HG02870 (cell line): ENCODE results near the gene KIF17.

Source experiments
- ATAC-seq: cut with Tn5 transposase; IDR thresholded peaks from one replicate; pipeline ENCODE4 v1.9.1; 2021; ENCODE audit warnings: mild to moderate bottlenecking, moderate library complexity; ENCODE audit not compliant: unreplicated experiment

Gene KIF17

GRCh38 chr1:20711285-20712214, 6.3 kb downstream of the KIF17 start:
- ATAC-seq, result no peak

GRCh38 chr1:20710469-20711284, 7.1 kb downstream of the KIF17 start:
- no peak for ATAC-seq

- no peak for ATAC-seq
Measured at GRCh38 chr1:20709868-20710267, 7.9 kb downstream of the KIF17 start.

GRCh38 chr1:20708891-20709290, 8.9 kb downstream of the KIF17 start:
- ATAC-seq, result no peak

GRCh38 chr1:20708057-20708456, 9.8 kb downstream of the KIF17 start:
- no peak for ATAC-seq

- no peak for ATAC-seq
Measured at GRCh38 chr1:20706841-20707240, 11.0 kb downstream of the KIF17 start.

DNA sequence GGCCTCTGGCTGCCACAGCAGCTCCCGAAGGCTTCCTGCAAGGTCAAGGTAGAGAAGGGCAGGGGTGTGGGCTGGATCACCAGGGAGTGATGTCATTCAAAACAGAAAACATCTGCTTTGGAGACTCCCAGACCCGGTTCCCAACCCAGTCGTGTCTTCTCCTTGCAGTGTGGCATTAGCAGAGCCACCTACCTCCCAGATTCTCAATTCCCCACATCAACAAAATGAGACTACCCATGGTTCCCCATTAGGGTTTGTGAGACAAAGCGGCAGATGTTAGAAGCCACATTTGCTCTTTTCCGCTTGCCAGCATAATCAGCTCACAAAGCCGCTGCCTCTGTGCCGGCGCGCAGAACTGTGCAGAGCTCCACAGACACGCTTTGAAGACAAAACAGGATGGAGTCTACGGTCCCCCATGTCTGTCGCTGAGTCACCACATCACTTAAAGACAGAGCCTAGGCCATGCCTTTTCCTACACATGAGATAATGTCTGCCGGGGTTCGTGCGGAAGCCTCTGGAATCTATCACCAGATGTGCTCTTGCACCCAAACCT, 12.5 kb downstream of the KIF17 start:
- no peak for ATAC-seq

DNA sequence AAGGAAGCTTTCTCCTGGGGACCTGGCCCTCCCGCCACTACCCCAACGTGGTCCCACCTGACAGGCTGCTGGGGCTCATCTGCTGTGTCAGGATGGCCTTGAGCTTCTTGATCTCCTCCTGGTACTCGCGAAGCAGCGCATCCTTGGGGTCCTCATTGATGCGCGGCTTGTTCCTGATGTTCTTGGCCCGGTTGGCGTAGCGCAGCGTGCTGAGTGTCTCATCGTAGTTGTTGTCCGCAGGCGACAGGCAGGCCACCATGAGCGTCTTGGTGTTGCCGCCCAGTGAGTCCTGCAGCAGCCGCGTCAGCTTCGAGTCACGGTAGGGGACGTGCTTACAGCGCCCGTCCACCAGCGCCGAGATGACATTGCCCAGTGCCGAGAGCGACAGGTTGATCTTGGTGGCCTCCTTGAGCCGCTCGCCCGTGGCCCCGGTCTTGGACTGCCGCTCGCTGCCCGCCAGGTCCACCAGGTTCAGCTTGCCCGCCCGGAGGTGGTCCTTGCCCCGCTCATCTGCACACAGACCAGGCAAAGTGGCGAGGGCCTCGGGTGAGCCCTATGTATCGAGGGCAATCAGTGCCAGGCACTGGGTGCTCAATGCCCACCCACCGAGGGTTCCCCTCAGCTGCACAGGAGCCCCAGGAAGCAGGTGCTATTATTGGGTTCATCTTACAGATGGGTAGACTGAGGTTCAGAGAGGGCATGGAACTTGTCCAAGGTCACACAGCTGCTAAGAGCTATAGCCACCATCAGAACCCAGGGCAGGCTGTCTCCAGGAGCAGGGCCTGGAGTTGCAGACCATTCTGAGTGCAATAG, 13.2 kb downstream of the KIF17 start:
- no peak for ATAC-seq

GRCh38 chr1:20703124-20703756, 14.6 kb downstream of the KIF17 start:
- no peak for ATAC-seq

GRCh38 chr1:20702416-20702815, 15.4 kb downstream of the KIF17 start:
- no peak for ATAC-seq

DNA sequence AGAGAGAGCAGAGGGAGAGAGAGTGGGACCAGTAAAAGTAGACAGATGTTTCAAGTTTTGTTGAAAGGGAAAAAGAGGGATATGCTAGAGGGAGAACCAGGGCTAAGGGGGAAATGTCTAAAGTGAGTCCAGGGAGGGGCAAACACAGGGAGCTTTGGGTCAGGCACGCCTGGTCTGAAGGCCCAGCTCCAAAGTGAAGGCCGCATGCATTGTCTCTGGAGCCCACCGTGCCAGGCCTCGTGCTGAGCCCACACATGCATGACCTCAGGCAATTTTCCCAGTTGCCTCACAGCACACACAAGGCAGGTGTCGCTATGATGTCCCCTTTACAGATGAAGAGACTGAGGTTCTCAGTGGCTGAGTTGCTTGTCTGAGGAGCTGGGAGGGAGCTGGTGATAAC, 16.0 kb downstream of the KIF17 start:
- no peak for ATAC-seq

DNA sequence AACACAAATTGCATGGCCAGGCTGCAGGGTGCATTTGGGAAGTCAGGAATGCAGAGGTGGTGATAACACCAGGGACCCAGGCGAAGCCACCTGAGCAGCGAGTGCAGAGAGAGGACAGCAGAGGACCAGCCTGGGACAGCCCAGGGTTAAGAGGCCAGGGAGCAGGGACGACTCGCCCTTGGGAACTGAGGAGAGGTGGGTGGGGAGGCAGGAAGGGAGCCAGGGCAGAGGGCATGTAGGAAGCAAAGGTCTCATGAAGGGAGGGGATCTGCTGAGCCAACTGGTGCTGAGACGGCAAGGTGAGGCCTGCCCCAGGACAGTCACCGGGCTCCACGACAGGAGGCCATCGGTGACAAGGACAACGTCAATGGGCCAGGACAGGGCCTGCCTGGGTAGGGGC, 16.4 kb downstream of the KIF17 start:
- ATAC-seq, result no peak

DNA sequence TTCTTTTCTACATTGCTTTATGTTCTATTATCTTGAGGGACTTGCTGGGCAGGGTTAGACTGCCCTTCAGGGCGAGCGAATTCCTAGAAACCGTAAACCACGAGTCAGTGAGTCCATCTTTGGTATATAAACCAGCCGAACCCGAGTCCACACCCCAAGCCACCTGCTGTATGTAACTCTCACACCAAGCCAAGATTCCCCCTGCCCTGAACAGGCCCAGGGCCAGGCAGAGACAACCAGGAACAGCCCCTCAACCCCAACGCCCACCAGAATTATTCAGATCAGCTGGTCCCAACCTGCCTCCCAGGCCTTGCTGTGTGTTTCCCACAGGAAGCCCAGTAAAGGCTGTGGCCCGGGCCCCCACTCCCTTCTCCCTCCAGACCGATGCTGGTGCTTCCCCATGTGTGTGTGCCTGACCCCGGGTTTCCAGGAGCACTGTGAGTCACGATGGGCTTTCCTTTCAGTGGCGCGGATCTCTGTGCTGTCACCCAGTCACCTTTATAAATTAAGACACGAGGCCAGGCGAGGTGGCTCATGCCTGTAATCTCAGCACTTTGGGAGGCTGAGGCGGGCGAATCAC, 17.1 kb downstream of the KIF17 start:
- no peak for ATAC-seq

- no peak for ATAC-seq
Measured at GRCh38 chr1:20699558-20699957, 18.2 kb downstream of the KIF17 start.

GRCh38 chr1:20698195-20698910, 19.5 kb downstream of the KIF17 start:
- no peak for ATAC-seq

DNA sequence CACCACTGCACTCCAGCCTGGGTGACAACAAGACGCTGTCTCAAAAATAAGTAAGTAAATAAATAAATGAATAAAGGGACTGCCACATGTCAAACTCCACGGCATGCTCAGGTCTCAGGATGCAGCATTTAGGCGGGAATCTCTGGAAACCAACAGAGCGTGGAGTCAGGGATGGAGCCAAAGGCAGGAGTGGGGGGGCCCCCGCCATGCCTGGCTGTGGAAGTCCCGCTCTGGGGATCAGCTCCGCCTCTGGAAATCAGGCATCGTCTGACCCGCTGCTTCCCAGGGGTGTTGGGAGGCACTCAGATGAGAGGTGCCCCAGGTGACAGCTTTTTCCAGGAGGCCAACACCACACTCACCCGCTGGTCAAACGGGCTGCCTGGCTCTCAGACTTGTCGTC, 20.2 kb downstream of the KIF17 start:
- no peak for ATAC-seq

GRCh38 chr1:20696397-20697333, 21.1 kb downstream of the KIF17 start:
- ATAC-seq, result peak; percentile 62

GRCh38 chr1:20695515-20695914, 22.3 kb downstream of the KIF17 start:
- ATAC-seq, result no peak
